ENCODE results near the gene PROSER3. TPM values are rescaled to one million over a fixed set of nuclear protein-coding genes. Genes with fewer than 3 reads are reported as not detected.

Gene PROSER3
- total RNA-seq, 1 donor from 2014 or later = 13.8 TPM

DNA sequence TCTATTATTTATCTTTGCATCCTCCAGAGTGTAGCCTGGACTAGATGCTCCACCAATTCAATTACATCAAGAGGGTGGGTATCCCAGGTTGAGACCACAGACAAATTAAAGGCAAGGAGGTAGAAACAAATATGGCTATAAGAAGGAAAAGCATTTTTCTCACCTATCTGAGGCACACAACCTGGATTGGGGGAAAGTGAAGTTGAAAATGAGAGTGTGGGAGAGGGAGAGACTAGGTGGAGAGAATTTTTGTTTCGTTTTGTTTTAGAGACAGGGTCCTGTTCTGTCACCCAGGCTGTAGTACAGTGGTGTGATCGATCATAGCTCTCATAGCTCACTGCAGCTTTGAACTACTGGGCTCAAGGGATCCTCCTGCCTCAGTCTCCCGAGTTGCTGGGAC lies 60.5 kb downstream of the PROSER3 start:
- TF ChIP-seq, protein P1, sequence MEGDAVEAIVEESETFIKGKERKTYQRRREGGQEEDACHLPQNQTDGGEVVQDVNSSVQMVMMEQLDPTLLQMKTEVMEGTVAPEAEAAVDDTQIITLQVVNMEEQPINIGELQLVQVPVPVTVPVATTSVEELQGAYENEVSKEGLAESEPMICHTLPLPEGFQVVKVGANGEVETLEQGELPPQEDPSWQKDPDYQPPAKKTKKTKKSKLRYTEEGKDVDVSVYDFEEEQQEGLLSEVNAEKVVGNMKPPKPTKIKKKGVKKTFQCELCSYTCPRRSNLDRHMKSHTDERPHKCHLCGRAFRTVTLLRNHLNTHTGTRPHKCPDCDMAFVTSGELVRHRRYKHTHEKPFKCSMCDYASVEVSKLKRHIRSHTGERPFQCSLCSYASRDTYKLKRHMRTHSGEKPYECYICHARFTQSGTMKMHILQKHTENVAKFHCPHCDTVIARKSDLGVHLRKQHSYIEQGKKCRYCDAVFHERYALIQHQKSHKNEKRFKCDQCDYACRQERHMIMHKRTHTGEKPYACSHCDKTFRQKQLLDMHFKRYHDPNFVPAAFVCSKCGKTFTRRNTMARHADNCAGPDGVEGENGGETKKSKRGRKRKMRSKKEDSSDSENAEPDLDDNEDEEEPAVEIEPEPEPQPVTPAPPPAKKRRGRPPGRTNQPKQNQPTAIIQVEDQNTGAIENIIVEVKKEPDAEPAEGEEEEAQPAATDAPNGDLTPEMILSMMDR (IDR thresholded peaks at IDR 0.05) = no peak
- no peak for TF ChIP-seq POLR2AphosphoS5 (IDR thresholded peaks at IDR 0.05; ENCODE audit: insufficient read depth in 1 of 2, low read depth in 1 of 2)
- TF ChIP-seq POLR2A (IDR thresholded peaks at IDR 0.05) = no peak
- Histone ChIP-seq H3K36me3 (no peaks in the 10 kb centered on the region), H3K4me3 (no peak overlapping the region), H3K27me3 (no peaks in the 10 kb centered on the region), H3K4me1 (no peaks in the 10 kb centered on the region), H3K9me3 (no peaks in the 10 kb centered on the region), H3K27ac (no peak overlapping the region)
- DNase-seq (ENCODE audit: extremely low spot score in 2 of 2) = no peak
- intact Hi-C loops (cut with DNase I) = no loop called here

Other genes with a start within 250 kb of the PROSER3 start
- 237 TPM for gene DMKN, start 244.5 kb upstream of the PROSER3 start, total RNA-seq
- gene SBSN, start 229.9 kb upstream of the PROSER3 start, total RNA-seq = 162 TPM
- not detected for gene GAPDHS, start 224.7 kb upstream of the PROSER3 start, total RNA-seq
- gene TMEM147, start 212.6 kb upstream of the PROSER3 start, total RNA-seq = 104 TPM
- not detected for gene ATP4A, start 194.5 kb upstream of the PROSER3 start, total RNA-seq
- gene PMIS2, start 172.0 kb upstream of the PROSER3 start, total RNA-seq = not detected
- gene HAUS5, start 145.4 kb upstream of the PROSER3 start, total RNA-seq = 11.0 TPM
- gene RBM42, start 129.1 kb upstream of the PROSER3 start, total RNA-seq = 54.3 TPM
- gene ETV2, start 116.4 kb upstream of the PROSER3 start, total RNA-seq = not detected
- 265 TPM for gene COX6B1, start 109.9 kb upstream of the PROSER3 start, total RNA-seq
- 9.1 TPM for gene UPK1A, start 91.7 kb upstream of the PROSER3 start, total RNA-seq
- not detected for gene ZBTB32, start 53.6 kb upstream of the PROSER3 start, total RNA-seq
- 16.0 TPM for gene KMT2B, start 40.2 kb upstream of the PROSER3 start, total RNA-seq
- 7.4 TPM for gene IGFLR1, start 15.7 kb upstream of the PROSER3 start, total RNA-seq
- 6.6 TPM for gene U2AF1L4, start 12.8 kb upstream of the PROSER3 start, total RNA-seq
- 28.2 TPM for gene PSENEN, start 12.5 kb upstream of the PROSER3 start, total RNA-seq
- 11.3 TPM for gene LIN37, start 9.6 kb upstream of the PROSER3 start, total RNA-seq
- gene HSPB6, start 1.1 kb upstream of the PROSER3 start, total RNA-seq = 238 TPM
- 35.4 TPM for gene ARHGAP33, start 17.4 kb downstream of the PROSER3 start, total RNA-seq
- not detected for gene PRODH2, start 54.7 kb downstream of the PROSER3 start, total RNA-seq
- gene NPHS1, start 94.3 kb downstream of the PROSER3 start, total RNA-seq = not detected
- not detected for gene KIRREL2, start 98.7 kb downstream of the PROSER3 start, total RNA-seq
- 1.5 TPM for gene APLP1, start 110.4 kb downstream of the PROSER3 start, total RNA-seq
- gene NFKBID, start 142.4 kb downstream of the PROSER3 start, total RNA-seq = 15.7 TPM
- 9.1 TPM for gene HCST, start 144.4 kb downstream of the PROSER3 start, total RNA-seq
- 68.5 TPM for gene TYROBP, start 150.1 kb downstream of the PROSER3 start, total RNA-seq
- gene LRFN3, start 178.2 kb downstream of the PROSER3 start, total RNA-seq = 9.1 TPM
- 46.9 TPM for gene SDHAF1, start 237.0 kb downstream of the PROSER3 start, total RNA-seq